Renal pelvis (tissue), 4 donors: ENCODE results near the gene MAN1A2. TPM values are rescaled to one million over a fixed set of nuclear protein-coding genes. Genes with fewer than 3 reads are reported as not detected.

Source experiments
- DNase-seq: peaks from one replicate; pipeline ENCODE4 v3.0.0-alpha.2; 2013
- polyA plus RNA-seq, 3 donors: library from polyadenylated mRNA; unstranded; fragments of 120-200 nt; gene quantifications; one replicate each; pipeline ENCODE4 v1.2.1, GENCODE V29; 2013; ENCODE audit not compliant: insufficient read length in 3 of 3

MAN1A2 gene
- polyA plus RNA-seq, 3 donors, result 38.9 to 48.8 (median 43.3) TPM

- DNase-seq, result no peak
Observed at GRCh38 chr1:117573386-117574023, 206.3 kb downstream of the MAN1A2 start.

GRCh38 chr1:117574161-117574835 lies 207.0 kb downstream of the MAN1A2 start:
- no peak for DNase-seq

- DNase-seq, result no peak
Observed at GRCh38 chr1:117575586-117576225, 208.5 kb downstream of the MAN1A2 start.

GRCh38 chr1:117576236-117576635 lies 209.0 kb downstream of the MAN1A2 start:
- DNase-seq, result no peak

- DNase-seq, result no peak
Observed at GRCh38 chr1:117577191-117577885, 210.1 kb downstream of the MAN1A2 start.

- DNase-seq, result no peak
Observed at GRCh38 chr1:117578466-117578865, 211.2 kb downstream of the MAN1A2 start.

Other genes with a start within 250 kb of the MAN1A2 start
- gene TRIM45, start 245.7 kb upstream of the MAN1A2 start, polyA plus RNA-seq, result 10 to 100 TPM; 19.6 to 29.3 (median 28.8) TPM
- 10 to 100 TPM; 16.7 to 32.1 (median 25.0) TPM for gene VTCN1, start 156.5 kb upstream of the MAN1A2 start, polyA plus RNA-seq
- 1 to 10 TPM; 2.4 to 3.7 (median 3.5) TPM for gene TENT5C, start 238.6 kb downstream of the MAN1A2 start, polyA plus RNA-seq